ENCODE measurements around the gene TET3.

DNA sequence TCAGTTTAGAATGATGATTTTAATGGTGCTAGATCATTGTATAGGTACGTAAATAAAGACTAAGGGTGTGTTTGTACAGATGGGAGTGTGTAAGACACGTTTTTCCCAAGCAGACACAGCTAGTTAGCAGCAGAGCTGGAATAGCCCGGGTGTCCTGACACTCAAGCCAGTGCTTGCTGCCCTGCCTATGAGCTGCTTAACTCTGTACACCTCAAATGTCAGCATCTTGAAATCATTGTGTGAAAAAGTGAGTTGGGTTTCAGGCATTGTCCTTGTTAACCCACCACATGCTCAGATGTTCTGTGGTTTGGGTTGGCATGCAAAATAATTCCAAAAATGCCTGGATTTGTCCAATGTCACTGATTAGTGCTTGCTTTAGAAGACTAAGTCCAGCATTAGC is 13.0 kb upstream of the TET3 start:
- TF ChIP-seq, protein P1, sequence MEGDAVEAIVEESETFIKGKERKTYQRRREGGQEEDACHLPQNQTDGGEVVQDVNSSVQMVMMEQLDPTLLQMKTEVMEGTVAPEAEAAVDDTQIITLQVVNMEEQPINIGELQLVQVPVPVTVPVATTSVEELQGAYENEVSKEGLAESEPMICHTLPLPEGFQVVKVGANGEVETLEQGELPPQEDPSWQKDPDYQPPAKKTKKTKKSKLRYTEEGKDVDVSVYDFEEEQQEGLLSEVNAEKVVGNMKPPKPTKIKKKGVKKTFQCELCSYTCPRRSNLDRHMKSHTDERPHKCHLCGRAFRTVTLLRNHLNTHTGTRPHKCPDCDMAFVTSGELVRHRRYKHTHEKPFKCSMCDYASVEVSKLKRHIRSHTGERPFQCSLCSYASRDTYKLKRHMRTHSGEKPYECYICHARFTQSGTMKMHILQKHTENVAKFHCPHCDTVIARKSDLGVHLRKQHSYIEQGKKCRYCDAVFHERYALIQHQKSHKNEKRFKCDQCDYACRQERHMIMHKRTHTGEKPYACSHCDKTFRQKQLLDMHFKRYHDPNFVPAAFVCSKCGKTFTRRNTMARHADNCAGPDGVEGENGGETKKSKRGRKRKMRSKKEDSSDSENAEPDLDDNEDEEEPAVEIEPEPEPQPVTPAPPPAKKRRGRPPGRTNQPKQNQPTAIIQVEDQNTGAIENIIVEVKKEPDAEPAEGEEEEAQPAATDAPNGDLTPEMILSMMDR (IDR thresholded peaks at IDR 0.05; ENCODE audit: low read depth, low read length): no peak
- no peak for TF ChIP-seq POLR2A (IDR thresholded peaks at IDR 0.05; ENCODE audit: extremely low read depth, insufficient read length)
- TF ChIP-seq, protein P2, sequence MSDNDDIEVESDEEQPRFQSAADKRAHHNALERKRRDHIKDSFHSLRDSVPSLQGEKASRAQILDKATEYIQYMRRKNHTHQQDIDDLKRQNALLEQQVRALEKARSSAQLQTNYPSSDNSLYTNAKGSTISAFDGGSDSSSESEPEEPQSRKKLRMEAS (IDR thresholded peaks at IDR 0.05; ENCODE audit: low read depth, low read length): no peak
- TF ChIP-seq MYC (IDR thresholded peaks at IDR 0.05; ENCODE audit: low read depth, low read length): no peak

Data from NB4 (cell line).